Vagina (tissue), 2 donors: ENCODE measurements around the gene GALNT6.

Source experiments
- CTCF ChIP-seq, 3 experiments: fragments of 450-650 bp in 2 of 3; fragments of 200-600 bp in 1 of 3; sonication (generic) in 1 of 3; IDR thresholded peaks; one replicate each; pipeline ENCODE4 v1.5.1; 2017 to 2019; ENCODE audit warnings: antibody characterized with exemption in 3 of 3, mild to moderate bottlenecking in 2 of 3, moderate library complexity in 2 of 3
- POLR2A ChIP-seq, 2 donors: fragments of 450-650 bp; IDR thresholded peaks; one replicate each; pipeline ENCODE4 v1.6.1; 2017; ENCODE audit warnings: antibody characterized with exemption in 2 of 2, mild to moderate bottlenecking in 2 of 2, moderate library complexity in 2 of 2
- POLR2AphosphoS5 ChIP-seq, 2 donors: sonication (generic); formaldehyde crosslinking; IDR thresholded peaks; one replicate each; pipeline ENCODE4 v1.9.0; 2017; ENCODE audit warnings: antibody characterized with exemption in 2 of 2, mild to moderate bottlenecking in 2 of 2, low read depth in 1 of 2; ENCODE audit not compliant: insufficient read depth in 1 of 2

GRCh38 chr12:51395283-51396230 is 4.4 kb upstream of the GALNT6 start:
- TF ChIP-seq POLR2AphosphoS5 (IDR thresholded peaks at IDR 0.05; ENCODE audit: insufficient read depth in 1 of 2, low read depth in 1 of 2) (no peak), CTCF (IDR thresholded peaks at IDR 0.05) (no peak), POLR2A (IDR thresholded peaks at IDR 0.05) (no peak)
